Upper lobe of left lung (tissue), 4 donors: ENCODE measurements around the gene CELA1.

ENCODE experiments used
- CTCF ChIP-seq, 6 experiments: fragments of 450-650 bp in 4 of 6; fragments of 200-600 bp in 2 of 6; sonication (generic) in 2 of 6; IDR thresholded peaks; one replicate each; pipeline ENCODE4 v1.5.1; 2016 to 2019; ENCODE audit warnings: antibody characterized with exemption in 6 of 6
- POLR2A ChIP-seq, 4 donors: fragments of 450-650 bp; IDR thresholded peaks; one replicate each; pipeline ENCODE4 v1.5.1; 2016 to 2017; ENCODE audit warnings: antibody characterized with exemption in 4 of 4, mild to moderate bottlenecking in 2 of 4

- TF ChIP-seq CTCF (IDR thresholded peaks at IDR 0.05) (no peak), POLR2A (IDR thresholded peaks at IDR 0.05) (peak in 1 of 4 donors; percentile 40)
Observed at GRCh38 chr12:51393676-51394545, 47.4 kb upstream of the CELA1 start.
